ENCODE results near the gene NCAPH2. TPM values are rescaled to one million over a fixed set of nuclear protein-coding genes. Genes with fewer than 3 reads are reported as not detected.

The NCAPH2 gene
- total and polyA plus RNA-seq, 9 of the 15 experiments (the other 6 are each of a cell fraction or from before 2014, with no cell fraction given), result 3.6 to 88.6 (median 32.4) TPM

- TF ChIP-seq, protein P1, sequence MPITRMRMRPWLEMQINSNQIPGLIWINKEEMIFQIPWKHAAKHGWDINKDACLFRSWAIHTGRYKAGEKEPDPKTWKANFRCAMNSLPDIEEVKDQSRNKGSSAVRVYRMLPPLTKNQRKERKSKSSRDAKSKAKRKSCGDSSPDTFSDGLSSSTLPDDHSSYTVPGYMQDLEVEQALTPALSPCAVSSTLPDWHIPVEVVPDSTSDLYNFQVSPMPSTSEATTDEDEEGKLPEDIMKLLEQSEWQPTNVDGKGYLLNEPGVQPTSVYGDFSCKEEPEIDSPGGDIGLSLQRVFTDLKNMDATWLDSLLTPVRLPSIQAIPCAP (CRISPR knock-in tag; IDR thresholded peaks at IDR 0.05; ENCODE audit: borderline replicate concordance), result no peak
- TF ChIP-seq TOE1 (IDR thresholded peaks at IDR 0.05; ENCODE audit: borderline replicate concordance), result no peak
- no peak for TF ChIP-seq TOE1 (CRISPR knock-in tag; IDR thresholded peaks at IDR 0.05; ENCODE audit: borderline replicate concordance, low read depth)
- 0 out of 2 replicates have a peak, but pooled peaks have one; percentile 30 for TF ChIP-seq TFAP4 (CRISPR knock-in tag; IDR thresholded peaks at IDR 0.05; ENCODE audit: borderline replicate concordance)
- TF ChIP-seq, protein P2, sequence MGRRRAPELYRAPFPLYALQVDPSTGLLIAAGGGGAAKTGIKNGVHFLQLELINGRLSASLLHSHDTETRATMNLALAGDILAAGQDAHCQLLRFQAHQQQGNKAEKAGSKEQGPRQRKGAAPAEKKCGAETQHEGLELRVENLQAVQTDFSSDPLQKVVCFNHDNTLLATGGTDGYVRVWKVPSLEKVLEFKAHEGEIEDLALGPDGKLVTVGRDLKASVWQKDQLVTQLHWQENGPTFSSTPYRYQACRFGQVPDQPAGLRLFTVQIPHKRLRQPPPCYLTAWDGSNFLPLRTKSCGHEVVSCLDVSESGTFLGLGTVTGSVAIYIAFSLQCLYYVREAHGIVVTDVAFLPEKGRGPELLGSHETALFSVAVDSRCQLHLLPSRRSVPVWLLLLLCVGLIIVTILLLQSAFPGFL (CRISPR knock-in tag; IDR thresholded peaks at IDR 0.05), result no peak
- no peak for TF ChIP-seq LCOR (CRISPR knock-in tag; IDR thresholded peaks at IDR 0.05)
- TF ChIP-seq VEZF1 (CRISPR knock-in tag; IDR thresholded peaks at IDR 0.05), result peak; percentile 48
- TF ChIP-seq MAZ (CRISPR knock-in tag; conservative IDR thresholded peaks at IDR 0.05 in 1 of 2, IDR thresholded peaks at IDR 0.05 in 1 of 2), result peak; percentile 29 to 45; a peak in 2 of 4 replicates
- no peak for TF ChIP-seq KAT8 (IDR thresholded peaks at IDR 0.05; ENCODE audit: low read depth)
- no peak for TF ChIP-seq CLOCK (CRISPR knock-in tag; IDR thresholded peaks at IDR 0.05; ENCODE audit: borderline replicate concordance)
- TF ChIP-seq GTF2A2 (tag; IDR thresholded peaks at IDR 0.05), result no peak
- TF ChIP-seq, protein P3, sequence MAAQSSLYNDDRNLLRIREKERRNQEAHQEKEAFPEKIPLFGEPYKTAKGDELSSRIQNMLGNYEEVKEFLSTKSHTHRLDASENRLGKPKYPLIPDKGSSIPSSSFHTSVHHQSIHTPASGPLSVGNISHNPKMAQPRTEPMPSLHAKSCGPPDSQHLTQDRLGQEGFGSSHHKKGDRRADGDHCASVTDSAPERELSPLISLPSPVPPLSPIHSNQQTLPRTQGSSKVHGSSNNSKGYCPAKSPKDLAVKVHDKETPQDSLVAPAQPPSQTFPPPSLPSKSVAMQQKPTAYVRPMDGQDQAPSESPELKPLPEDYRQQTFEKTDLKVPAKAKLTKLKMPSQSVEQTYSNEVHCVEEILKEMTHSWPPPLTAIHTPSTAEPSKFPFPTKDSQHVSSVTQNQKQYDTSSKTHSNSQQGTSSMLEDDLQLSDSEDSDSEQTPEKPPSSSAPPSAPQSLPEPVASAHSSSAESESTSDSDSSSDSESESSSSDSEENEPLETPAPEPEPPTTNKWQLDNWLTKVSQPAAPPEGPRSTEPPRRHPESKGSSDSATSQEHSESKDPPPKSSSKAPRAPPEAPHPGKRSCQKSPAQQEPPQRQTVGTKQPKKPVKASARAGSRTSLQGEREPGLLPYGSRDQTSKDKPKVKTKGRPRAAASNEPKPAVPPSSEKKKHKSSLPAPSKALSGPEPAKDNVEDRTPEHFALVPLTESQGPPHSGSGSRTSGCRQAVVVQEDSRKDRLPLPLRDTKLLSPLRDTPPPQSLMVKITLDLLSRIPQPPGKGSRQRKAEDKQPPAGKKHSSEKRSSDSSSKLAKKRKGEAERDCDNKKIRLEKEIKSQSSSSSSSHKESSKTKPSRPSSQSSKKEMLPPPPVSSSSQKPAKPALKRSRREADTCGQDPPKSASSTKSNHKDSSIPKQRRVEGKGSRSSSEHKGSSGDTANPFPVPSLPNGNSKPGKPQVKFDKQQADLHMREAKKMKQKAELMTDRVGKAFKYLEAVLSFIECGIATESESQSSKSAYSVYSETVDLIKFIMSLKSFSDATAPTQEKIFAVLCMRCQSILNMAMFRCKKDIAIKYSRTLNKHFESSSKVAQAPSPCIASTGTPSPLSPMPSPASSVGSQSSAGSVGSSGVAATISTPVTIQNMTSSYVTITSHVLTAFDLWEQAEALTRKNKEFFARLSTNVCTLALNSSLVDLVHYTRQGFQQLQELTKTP (IDR thresholded peaks at IDR 0.05; ENCODE audit: low read depth in 1 of 2, partially characterized antibody in 2 of 2), result no peak
- TF ChIP-seq, protein P4, sequence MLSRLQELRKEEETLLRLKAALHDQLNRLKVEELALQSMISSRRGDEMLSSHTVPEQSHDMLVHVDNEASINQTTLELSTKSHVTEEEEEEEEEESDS (CRISPR knock-in tag; IDR thresholded peaks at IDR 0.05), result no peak
Observed at GRCh38 chr22:50474710-50475651, 33.0 kb upstream of the NCAPH2 start, which contains the start of gene SBF1 (continued).
